Lower leg skin (tissue), 3 donors: ENCODE results near the gene ABCD2.

Source experiments
- POLR2A ChIP-seq, 2 donors: fragments of 450-650 bp; IDR thresholded peaks; one replicate each; pipeline ENCODE4 v1.6.1; 2016 to 2017; ENCODE audit warnings: antibody characterized with exemption in 2 of 2, mild to moderate bottlenecking in 1 of 2, moderate library complexity in 1 of 2
- TF ChIP-seq, protein P1 (sequence below), 3 donors: fragments of 450-650 bp; IDR thresholded peaks; one replicate each; pipeline ENCODE4 v1.5.1; 2016; ENCODE audit warnings: antibody characterized with exemption in 3 of 3, mild to moderate bottlenecking in 3 of 3, moderate library complexity in 2 of 3

- TF ChIP-seq, protein P1, sequence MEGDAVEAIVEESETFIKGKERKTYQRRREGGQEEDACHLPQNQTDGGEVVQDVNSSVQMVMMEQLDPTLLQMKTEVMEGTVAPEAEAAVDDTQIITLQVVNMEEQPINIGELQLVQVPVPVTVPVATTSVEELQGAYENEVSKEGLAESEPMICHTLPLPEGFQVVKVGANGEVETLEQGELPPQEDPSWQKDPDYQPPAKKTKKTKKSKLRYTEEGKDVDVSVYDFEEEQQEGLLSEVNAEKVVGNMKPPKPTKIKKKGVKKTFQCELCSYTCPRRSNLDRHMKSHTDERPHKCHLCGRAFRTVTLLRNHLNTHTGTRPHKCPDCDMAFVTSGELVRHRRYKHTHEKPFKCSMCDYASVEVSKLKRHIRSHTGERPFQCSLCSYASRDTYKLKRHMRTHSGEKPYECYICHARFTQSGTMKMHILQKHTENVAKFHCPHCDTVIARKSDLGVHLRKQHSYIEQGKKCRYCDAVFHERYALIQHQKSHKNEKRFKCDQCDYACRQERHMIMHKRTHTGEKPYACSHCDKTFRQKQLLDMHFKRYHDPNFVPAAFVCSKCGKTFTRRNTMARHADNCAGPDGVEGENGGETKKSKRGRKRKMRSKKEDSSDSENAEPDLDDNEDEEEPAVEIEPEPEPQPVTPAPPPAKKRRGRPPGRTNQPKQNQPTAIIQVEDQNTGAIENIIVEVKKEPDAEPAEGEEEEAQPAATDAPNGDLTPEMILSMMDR (IDR thresholded peaks at IDR 0.05) = no peak
- no peak for TF ChIP-seq POLR2A (IDR thresholded peaks at IDR 0.05)
Measured at GRCh38 chr12:39619316-39619659, 315 bp downstream of the ABCD2 start.
